Bronchial epithelial cell (primary cell): ENCODE data around the gene LRSAM1. TPM values are rescaled to one million over a fixed set of nuclear protein-coding genes. Genes with fewer than 3 reads are reported as not detected.

Source experiments
- DNase-seq: peaks from one replicate; pipeline ENCODE4 v3.0.0-alpha.2; 2010; ENCODE audit warnings: low read depth
- FAIRE-seq: peaks from 2 replicates; lab custom pipeline; 2011; peaks lifted over from hg19 to GRCh38; lab: Jason Lieb, UNC
- H3K27me3 ChIP-seq: 2 replicates; pipeline ENCODE4 v1.5.1; 2011; ENCODE audit warnings: low read length; ENCODE audit not compliant: control insufficient read depth, insufficient read depth
- H3K36me3 ChIP-seq: 2 replicates; pipeline ENCODE4 v1.5.1; 2011; ENCODE audit warnings: low read length; ENCODE audit not compliant: control insufficient read depth, insufficient read depth
- H3K4me3 ChIP-seq: 2 replicates; pipeline ENCODE4 v1.5.1; 2011; ENCODE audit warnings: mild to moderate bottlenecking, low read depth, low read length, control low read depth
- total RNA-seq: library from RNA; depleted of rRNA; stranded (reverse); fragments of >200 nt; gene quantifications from 2 replicates; pipeline ENCODE4 v1.2.1, GENCODE V29; 2014
- TF ChIP-seq, protein P1 (sequence below): IDR thresholded peaks from 2 replicates; pipeline ENCODE4 v1.5.1; 2011; ENCODE audit warnings: mild to moderate bottlenecking, moderate library complexity, low read length, control low read depth, inconsistent platforms; ENCODE audit not compliant: insufficient read depth, severe bottlenecking

Gene LRSAM1
- total RNA-seq, 1 donor from 2014 or later = 5.3 TPM

DNA sequence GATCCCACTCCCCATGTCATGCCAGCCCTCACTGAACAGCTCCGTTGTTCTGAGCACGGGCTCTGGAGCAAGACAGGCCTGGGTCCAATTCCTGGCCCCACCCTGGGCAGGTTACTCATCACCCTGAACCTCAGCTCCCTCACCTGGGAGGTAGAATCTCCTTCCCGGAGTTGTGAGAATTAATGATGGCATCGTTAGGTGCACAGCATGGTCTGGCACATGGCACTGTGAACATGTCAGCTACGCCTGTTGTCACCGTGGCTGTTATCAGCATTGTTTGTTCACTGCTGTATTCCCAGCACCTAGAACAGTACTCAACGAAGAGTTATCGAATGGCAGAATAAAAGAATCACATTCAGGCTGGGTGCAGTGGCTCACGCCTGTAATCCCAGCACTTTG, 43.0 kb downstream of the LRSAM1 start:
- Histone ChIP-seq H3K4me3 (no peak overlapping the region), H3K27me3 (no peaks in the 10 kb centered on the region), H3K36me3 (peaks cover 25% of the 10 kb centered on the region)
- FAIRE-seq (no peak), DNase-seq (peak; percentile 20)
- TF ChIP-seq, protein P1, sequence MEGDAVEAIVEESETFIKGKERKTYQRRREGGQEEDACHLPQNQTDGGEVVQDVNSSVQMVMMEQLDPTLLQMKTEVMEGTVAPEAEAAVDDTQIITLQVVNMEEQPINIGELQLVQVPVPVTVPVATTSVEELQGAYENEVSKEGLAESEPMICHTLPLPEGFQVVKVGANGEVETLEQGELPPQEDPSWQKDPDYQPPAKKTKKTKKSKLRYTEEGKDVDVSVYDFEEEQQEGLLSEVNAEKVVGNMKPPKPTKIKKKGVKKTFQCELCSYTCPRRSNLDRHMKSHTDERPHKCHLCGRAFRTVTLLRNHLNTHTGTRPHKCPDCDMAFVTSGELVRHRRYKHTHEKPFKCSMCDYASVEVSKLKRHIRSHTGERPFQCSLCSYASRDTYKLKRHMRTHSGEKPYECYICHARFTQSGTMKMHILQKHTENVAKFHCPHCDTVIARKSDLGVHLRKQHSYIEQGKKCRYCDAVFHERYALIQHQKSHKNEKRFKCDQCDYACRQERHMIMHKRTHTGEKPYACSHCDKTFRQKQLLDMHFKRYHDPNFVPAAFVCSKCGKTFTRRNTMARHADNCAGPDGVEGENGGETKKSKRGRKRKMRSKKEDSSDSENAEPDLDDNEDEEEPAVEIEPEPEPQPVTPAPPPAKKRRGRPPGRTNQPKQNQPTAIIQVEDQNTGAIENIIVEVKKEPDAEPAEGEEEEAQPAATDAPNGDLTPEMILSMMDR = no peak

DNA sequence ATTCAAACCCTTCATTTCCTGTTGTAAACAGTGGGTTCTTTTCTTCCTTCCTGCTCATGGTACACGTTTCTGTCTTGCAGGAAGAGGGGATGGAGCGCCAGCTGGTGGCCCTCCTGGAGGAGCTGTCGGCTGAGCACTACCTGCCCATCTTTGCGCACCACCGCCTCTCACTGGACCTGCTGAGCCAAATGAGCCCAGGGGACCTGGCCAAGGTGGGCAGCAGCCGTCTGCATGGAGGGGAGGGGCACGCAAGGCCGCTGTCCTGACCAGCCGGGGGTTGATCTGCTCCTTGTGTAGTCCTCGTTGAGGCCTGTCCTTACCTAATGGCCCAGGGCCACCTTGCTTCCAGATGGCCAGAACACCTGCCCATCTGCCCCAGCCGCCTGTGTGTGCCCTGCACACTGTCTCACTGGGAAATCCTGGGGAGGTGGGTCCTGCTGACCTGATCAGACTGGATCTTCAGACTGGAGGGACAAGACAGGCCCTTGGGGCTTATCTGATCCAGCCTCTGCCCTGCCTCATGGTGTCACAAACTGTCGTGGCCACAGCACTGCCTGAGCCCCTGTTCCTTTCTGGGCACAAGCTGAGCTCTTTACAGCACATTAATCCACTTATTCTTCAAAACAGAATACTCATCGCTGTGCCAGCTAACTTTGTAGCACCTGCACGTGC, 44.7 kb downstream of the LRSAM1 start:
- H3K4me3 ChIP-seq = no peak overlapping the region
- TF ChIP-seq, protein P1 = no peak
- no peaks in the 10 kb centered on the region for H3K27me3 ChIP-seq
- FAIRE-seq (no peak), DNase-seq (no peak)
- H3K36me3 ChIP-seq = peaks cover 21% of the 10 kb centered on the region

DNA sequence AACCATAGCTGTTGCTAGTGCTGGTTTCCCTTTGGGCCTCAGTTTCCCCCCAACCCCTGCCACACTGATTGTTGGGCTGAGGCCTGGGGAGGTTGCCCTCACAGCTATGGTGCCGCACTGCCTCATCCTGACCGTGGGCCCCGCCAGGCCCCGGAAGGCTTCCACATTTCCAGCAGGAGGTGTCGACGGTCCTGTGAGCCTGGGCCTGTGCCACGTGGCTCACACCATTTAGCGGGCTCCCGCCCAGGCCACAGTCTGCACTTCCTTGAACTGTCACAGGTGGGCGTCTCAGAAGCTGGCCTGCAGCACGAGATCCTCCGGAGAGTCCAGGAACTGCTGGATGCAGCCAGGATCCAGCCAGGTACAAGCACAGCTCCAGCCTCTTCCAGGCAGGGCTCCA, 45.7 kb downstream of the LRSAM1 start:
- no peak for DNase-seq
- Histone ChIP-seq H3K4me3 (no peak overlapping the region), H3K36me3 (peaks cover 20% of the 10 kb centered on the region), H3K27me3 (no peaks in the 10 kb centered on the region)
- no peak for FAIRE-seq
- TF ChIP-seq, protein P1 = no peak

DNA sequence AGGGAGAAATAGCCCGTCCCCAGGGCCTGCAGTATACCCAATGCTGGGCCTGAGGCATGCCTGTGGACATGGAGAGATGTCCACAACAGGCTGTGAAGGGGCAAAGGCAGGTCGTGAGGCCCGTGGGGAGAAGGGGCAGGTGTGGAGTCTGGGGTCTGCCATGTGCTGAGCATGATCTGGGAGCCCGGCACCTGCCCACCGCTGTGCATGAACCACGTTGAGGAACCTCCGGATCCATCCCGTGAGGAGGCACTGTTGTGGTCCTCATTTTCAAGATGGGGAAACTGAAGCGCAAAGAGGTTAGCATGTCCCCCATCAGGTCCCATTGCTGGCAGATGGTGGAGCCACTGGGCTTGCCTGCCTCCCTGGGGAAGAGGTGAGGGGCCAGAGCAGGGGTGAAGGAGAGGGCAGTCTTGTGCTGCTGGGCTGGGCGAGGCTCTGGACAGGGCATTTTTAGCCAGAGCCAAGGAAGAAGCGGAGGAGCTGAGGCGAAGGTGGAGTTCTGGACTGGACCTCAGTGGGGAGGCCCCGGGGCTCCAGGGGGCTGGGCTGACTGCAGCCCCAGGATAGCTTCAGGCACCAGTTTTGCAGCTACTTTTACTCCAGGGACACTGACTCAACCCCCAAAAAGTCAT, 46.5 kb downstream of the LRSAM1 start:
- TF ChIP-seq, protein P1 = no peak
- DNase-seq (no peak), FAIRE-seq (peak; percentile 64)
- Histone ChIP-seq H3K36me3 (peaks cover 17% of the 10 kb centered on the region), H3K4me3 (no peak overlapping the region), H3K27me3 (no peaks in the 10 kb centered on the region)

DNA sequence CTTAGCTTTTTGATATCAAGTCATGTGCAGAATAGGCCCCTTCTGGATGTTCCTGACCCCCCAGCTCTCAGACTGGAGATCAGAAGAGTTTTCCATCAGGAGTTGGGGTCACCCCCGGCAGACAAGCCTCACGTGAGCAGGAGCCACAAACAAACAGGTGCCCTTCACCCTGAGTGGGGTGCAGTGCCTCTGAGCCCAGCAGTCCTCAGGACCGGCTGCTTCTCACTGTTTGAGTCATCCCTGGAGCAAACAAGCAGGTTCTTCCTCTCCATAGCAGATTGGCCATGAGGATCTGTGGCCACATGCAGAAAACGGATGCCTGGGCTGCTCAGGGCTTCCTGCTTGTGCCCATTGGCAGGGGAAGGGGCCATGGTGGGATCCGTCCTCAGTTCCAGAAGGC, 47.0 kb downstream of the LRSAM1 start:
- Histone ChIP-seq H3K4me3 (no peak overlapping the region), H3K36me3 (peaks cover 21% of the 10 kb centered on the region), H3K27me3 (no peaks in the 10 kb centered on the region)
- TF ChIP-seq, protein P1 = no peak
- FAIRE-seq (peak; percentile 66), DNase-seq (peak; percentile 73)
